ENCODE measurements around the gene VKORC1.

Gene VKORC1

DNA sequence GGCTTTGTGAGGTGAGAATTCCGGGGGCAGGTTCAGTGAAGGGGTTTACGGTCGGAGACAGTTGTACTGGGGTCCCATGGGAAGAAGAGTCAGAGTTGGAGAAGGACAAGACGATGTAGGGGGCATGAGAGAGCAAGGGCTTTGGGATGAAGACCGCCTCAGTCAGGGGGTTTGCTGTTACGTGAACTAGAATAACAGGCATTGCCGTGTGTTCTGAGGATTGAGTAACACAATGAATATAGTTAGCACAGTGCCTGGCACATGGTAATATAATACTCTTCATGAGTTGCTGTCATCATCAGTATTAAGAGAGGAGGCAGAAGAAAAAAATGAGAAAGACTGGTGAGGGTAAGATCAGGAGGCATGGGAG is 19.8 kb downstream of the VKORC1 start:
- H3K36me3 ChIP-seq = peaks cover 38% of the 10 kb centered on the region
- TF ChIP-seq, protein P1, sequence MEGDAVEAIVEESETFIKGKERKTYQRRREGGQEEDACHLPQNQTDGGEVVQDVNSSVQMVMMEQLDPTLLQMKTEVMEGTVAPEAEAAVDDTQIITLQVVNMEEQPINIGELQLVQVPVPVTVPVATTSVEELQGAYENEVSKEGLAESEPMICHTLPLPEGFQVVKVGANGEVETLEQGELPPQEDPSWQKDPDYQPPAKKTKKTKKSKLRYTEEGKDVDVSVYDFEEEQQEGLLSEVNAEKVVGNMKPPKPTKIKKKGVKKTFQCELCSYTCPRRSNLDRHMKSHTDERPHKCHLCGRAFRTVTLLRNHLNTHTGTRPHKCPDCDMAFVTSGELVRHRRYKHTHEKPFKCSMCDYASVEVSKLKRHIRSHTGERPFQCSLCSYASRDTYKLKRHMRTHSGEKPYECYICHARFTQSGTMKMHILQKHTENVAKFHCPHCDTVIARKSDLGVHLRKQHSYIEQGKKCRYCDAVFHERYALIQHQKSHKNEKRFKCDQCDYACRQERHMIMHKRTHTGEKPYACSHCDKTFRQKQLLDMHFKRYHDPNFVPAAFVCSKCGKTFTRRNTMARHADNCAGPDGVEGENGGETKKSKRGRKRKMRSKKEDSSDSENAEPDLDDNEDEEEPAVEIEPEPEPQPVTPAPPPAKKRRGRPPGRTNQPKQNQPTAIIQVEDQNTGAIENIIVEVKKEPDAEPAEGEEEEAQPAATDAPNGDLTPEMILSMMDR (IDR thresholded peaks at IDR 0.05) = no peak

DNA sequence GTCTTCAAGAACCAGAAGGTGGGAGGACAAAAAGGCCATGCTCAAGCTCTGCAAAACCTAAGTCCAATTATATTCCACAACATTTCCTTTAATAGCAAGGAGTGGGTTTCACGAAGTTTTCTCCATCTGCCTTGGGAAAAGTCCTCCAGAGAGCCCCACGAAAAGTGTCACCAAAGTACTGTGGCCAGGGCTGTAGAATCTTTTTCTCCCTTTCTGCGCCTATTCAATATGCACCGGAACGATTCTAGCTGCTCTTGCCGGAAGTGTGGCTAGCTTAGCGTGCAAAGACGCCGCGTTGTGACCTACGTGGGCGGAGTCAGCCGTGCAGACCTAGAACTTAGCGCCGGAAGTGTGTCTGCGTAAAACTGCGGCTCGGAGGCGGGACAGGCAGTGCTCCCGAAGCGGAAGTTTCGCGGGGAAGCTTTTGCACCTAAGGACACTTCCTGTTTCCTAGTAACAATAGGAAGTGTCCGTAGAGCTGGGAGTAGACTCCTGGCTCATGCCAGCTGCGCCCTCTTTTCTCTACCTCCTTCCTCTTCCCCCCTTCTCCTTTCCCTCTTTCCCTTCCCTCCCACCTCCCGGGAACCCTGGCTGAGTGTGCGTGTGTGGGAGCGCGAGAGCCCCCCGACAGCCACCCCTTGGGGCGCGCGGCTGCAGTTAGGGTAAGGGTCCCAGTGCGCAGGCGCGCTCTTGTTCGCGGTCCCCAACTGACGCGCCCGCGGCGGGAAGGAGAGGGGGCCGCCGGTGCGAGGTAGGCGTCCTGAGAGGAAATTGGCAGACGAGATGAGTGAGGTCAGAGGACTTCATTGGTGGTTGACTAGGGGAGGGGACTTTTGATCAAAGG is 20.4 kb downstream of the VKORC1 start, which contains the start of the genes ZNF646 and ZNF668:
ZNF646 (plus strand) TSS at position 453 of the 844 bp plus-strand sequence. CDS start 1,903 bp downstream, outside the sequence.
ZNF668 (minus strand) TSS at position 271 of the 844 bp plus-strand sequence. CDS start 9,781 bp downstream, outside the sequence.
- Histone ChIP-seq H3K4me3 (ENCODE audit: low read depth in 1 of 2, low read length in 1 of 2) (peak within 1 kb of the TSS; percentile 98), H3K9me3 (no peaks in the 10 kb centered on the region), H3K27ac (peak within 1 kb of the TSS; percentile 95), H3K27me3 (no peaks in the 10 kb centered on the region), H3K36me3 (peaks cover 32% of the 10 kb centered on the region), H3K4me1 (ENCODE audit: control insufficient read depth in 1 of 2, insufficient read depth in 1 of 2, low read depth in 1 of 2, low read length in 1 of 2) (peaks cover 32 to 36% of the 10 kb centered on the region in 2 experiments)
- TF ChIP-seq, protein P1 (IDR thresholded peaks at IDR 0.05) = peak; percentile 28

More for the DNA sequence above, 19.8 kb downstream of the VKORC1 start:
- H3K9me3 ChIP-seq = no peaks in the 10 kb centered on the region
- peak overlapping the region; percentile 95 for H3K27ac ChIP-seq
- H3K4me1 ChIP-seq (ENCODE audit: control insufficient read depth in 1 of 2, insufficient read depth in 1 of 2, low read depth in 1 of 2, low read length in 1 of 2) = peaks cover 38 to 42% of the 10 kb centered on the region in 2 experiments
- H3K27me3 ChIP-seq = no peaks in the 10 kb centered on the region
- peak overlapping the region; percentile 98 for H3K4me3 ChIP-seq (ENCODE audit: low read depth in 1 of 2, low read length in 1 of 2)

DNA sequence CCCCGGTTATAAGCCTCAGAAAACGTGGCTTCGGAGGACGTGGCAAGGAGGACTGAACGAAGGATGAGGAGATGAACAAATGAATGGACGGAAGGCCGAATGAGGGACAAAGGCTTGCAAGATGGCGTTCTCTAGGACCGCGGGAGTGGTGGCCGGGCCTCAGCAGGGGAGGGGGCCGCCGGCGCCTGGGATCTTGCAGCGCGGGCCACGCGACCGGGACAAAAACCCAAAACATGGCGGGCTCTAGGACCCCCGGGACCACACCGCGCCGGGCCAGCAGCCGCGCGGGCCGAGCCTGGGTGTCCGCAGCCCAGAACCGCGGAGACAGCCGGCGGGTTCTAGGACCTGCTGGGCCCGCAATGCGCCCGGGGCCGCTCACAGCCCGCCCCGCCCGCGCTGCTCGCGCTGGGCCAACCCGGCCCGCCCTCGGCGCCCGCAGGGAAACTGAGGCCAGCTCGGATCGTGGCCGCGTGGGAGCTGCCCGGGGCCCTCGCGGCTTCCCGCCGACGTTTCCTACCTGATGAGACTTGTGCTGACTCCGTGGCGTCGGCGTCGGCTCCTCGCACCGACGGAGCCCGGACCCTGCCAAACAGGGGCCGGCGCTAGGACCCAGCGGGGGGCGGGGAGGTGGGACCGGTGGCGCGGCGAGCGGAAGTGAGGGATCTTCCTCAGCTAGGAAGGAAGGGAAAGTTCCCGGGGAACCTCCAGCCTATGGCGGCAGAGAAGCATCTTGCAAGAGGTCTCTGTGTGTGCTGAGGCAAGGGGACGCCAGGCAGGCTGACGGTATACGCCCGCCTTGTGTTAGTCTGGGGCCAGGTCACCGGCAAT is 21.2 kb downstream of the VKORC1 start:
- Histone ChIP-seq H3K9me3 (no peaks in the 10 kb centered on the region), H3K36me3 (peaks cover 23% of the 10 kb centered on the region), H3K27me3 (no peaks in the 10 kb centered on the region), H3K4me3 (ENCODE audit: low read depth in 1 of 2, low read length in 1 of 2) (peak overlapping the region; percentile 98), H3K27ac (peak overlapping the region; percentile 95), H3K4me1 (ENCODE audit: control insufficient read depth in 1 of 2, insufficient read depth in 1 of 2, low read depth in 1 of 2, low read length in 1 of 2) (peaks cover 26 to 30% of the 10 kb centered on the region in 2 experiments)
- TF ChIP-seq, protein P1 (IDR thresholded peaks at IDR 0.05) = no peak

DNA sequence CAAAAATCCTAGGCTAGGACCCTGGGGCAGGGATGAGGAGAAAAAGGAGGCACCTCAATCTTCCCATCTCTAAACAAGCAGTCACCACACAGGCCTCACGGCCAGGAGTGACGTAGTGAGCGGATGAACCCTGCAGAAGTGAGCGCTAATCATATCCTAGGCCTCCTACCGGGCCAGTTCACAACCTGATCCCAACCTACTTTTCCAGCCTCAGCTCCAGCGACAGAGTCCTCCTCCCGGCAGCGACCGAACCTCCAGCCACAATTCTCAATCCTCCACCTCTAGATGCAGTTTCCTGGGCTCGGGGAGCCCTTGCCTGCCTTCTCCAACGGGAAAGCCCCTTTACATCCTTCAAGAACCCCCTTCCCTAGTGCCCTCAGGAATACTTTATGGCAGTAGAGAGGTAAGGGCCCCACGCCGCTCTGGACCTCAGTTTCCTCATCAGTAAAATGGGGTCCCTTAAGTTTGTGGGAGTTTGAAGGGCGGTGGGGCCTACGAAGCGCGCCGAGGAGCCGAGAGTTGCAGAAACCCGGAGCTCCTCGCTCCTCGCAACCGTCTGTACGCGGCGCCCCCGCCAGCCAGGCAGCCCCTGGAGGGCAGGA is 22.0 kb downstream of the VKORC1 start:
- peak overlapping the region; percentile 98 for H3K4me3 ChIP-seq (ENCODE audit: low read depth in 1 of 2, low read length in 1 of 2)
- H3K36me3 ChIP-seq = peaks cover 16% of the 10 kb centered on the region
- H3K4me1 ChIP-seq (ENCODE audit: control insufficient read depth in 1 of 2, insufficient read depth in 1 of 2, low read depth in 1 of 2, low read length in 1 of 2) = peaks cover 26 to 30% of the 10 kb centered on the region in 2 experiments
- TF ChIP-seq, protein P1 (IDR thresholded peaks at IDR 0.05) = no peak
- H3K27me3 ChIP-seq = no peaks in the 10 kb centered on the region
- H3K9me3 ChIP-seq = no peaks in the 10 kb centered on the region
- peak overlapping the region; percentile 95 for H3K27ac ChIP-seq

DNA sequence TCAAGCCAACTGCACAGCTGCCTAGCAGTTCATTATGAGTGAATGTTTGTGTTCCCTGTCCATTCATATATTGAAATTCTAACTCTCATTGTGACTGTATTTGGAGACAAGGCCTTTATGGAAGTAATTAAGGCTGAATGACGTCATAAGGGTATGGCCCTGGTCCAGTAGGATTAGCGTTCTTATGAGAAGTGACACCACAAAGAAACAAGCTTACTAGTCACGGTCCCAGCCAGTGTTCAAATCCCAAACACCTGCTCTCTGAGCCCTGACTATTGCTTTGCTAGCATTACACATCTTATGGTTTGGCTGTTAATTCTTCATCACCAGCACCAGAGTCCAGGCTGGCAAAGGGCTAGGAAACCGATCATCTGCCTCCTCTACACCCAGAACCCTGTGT is 22.7 kb downstream of the VKORC1 start:
- peak overlapping the region; percentile 95 for H3K27ac ChIP-seq
- H3K9me3 ChIP-seq = no peaks in the 10 kb centered on the region
- no peaks in the 10 kb centered on the region for H3K27me3 ChIP-seq
- TF ChIP-seq, protein P1 (IDR thresholded peaks at IDR 0.05) = no peak
- peaks cover 9% of the 10 kb centered on the region for H3K36me3 ChIP-seq
- peaks cover 26 to 30% of the 10 kb centered on the region in 2 experiments for H3K4me1 ChIP-seq (ENCODE audit: control insufficient read depth in 1 of 2, insufficient read depth in 1 of 2, low read depth in 1 of 2, low read length in 1 of 2)
- no peak overlapping the region for H3K4me3 ChIP-seq (ENCODE audit: low read depth in 1 of 2, low read length in 1 of 2)

Data from neutrophil (primary cell).